Dermis microvascular lymphatic vessel endothelial cell (primary cell): Measurements from ENCODE around the gene FLYWCH2. TPM values are rescaled to one million over a fixed set of nuclear protein-coding genes. Genes with fewer than 3 reads are reported as not detected.
"Not testable (repeated sequence)": the region's sequence is repeated elsewhere in the genome, so short reads cannot be mapped to it uniquely, and the experiment has no call there.

Experiments
- DNase-seq, 2 donors: peaks; one replicate each; pipeline versions ENCODE4 v3.0.0 to v3.0.0-alpha.2; 2010; ENCODE audit warnings: low read depth in 2 of 2
- total RNA-seq: library from RNA; depleted of rRNA; stranded (reverse); fragments of >200 nt; gene quantifications from 2 replicates; pipeline ENCODE4 v1.2.1, GENCODE V29; 2014

Gene FLYWCH2
- total RNA-seq, 1 donor from 2014 or later: 31.5 TPM

- DNase-seq: no peak
Observed at GRCh38 chr16:2937170-2937569, 54.2 kb downstream of the FLYWCH2 start.

GRCh38 chr16:2938206-2938605 lies 55.2 kb downstream of the FLYWCH2 start:
- no peak for DNase-seq

- no peak for DNase-seq
Observed at GRCh38 chr16:2939968-2940367, 57.0 kb downstream of the FLYWCH2 start.

GRCh38 chr16:2942045-2942444 lies 59.0 kb downstream of the FLYWCH2 start:
- DNase-seq: no peak

GRCh38 chr16:2943716-2944115 lies 60.7 kb downstream of the FLYWCH2 start:
- DNase-seq: not testable (repeated sequence)

- no peak for DNase-seq
Observed at GRCh38 chr16:2946649-2947048, 63.6 kb downstream of the FLYWCH2 start.

Other genes starting within 250 kb of the FLYWCH2 start
- gene KCTD5, start 200.7 kb upstream of the FLYWCH2 start, total RNA-seq: 14.4 and 19.3 TPM in 2 replicates
- 0.13 and 0.25 TPM in 2 replicates for gene PRSS27, start 163.0 kb upstream of the FLYWCH2 start, total RNA-seq
- gene SRRM2, start 130.6 kb upstream of the FLYWCH2 start, total RNA-seq: 23.0 and 48.4 TPM in 2 replicates
- 224 and 321 TPM in 2 replicates for gene ELOB, start 105.9 kb upstream of the FLYWCH2 start, total RNA-seq
- not detected in 2 replicates for gene PRSS33, start 95.7 kb upstream of the FLYWCH2 start, total RNA-seq
- not detected in 2 replicates for gene PRSS41, start 84.7 kb upstream of the FLYWCH2 start, total RNA-seq
- 0.89 and 1.8 TPM in 2 replicates for gene PRSS21, start 66.0 kb upstream of the FLYWCH2 start, total RNA-seq
- gene ZG16B, start 52.9 kb upstream of the FLYWCH2 start, total RNA-seq: 0.13 TPM in 1 of 2 replicates, not detected in the other
- not detected in 2 replicates for gene PRSS22, start 25.0 kb upstream of the FLYWCH2 start, total RNA-seq
- gene FLYWCH1, start 28.7 kb downstream of the FLYWCH2 start, total RNA-seq: 19.0 and 26.6 TPM in 2 replicates
- gene KREMEN2, start 81.1 kb downstream of the FLYWCH2 start, total RNA-seq: not detected in 2 replicates
- 4.8 and 7.4 TPM in 2 replicates for gene PAQR4, start 86.1 kb downstream of the FLYWCH2 start, total RNA-seq
- gene PKMYT1, start 97.2 kb downstream of the FLYWCH2 start, total RNA-seq: 2.5 and 3.6 TPM in 2 replicates
- gene CLDN9, start 129.7 kb downstream of the FLYWCH2 start, total RNA-seq: not detected in 2 replicates
- not detected in 2 replicates for gene CLDN6, start 135.0 kb downstream of the FLYWCH2 start, total RNA-seq
- 39.8 and 50.3 TPM in 2 replicates for gene TNFRSF12A, start 137.2 kb downstream of the FLYWCH2 start, total RNA-seq
- gene HCFC1R1, start 140.7 kb downstream of the FLYWCH2 start, total RNA-seq: 3.1 and 4.4 TPM in 2 replicates
- 22.2 and 24.3 TPM in 2 replicates for gene THOC6, start 140.8 kb downstream of the FLYWCH2 start, total RNA-seq
- gene BICDL2, start 153.7 kb downstream of the FLYWCH2 start, total RNA-seq: not detected in 2 replicates
- gene MMP25, start 163.3 kb downstream of the FLYWCH2 start, total RNA-seq: under 0.01 and 0.13 TPM in 2 replicates
- gene IL32, start 182.4 kb downstream of the FLYWCH2 start, total RNA-seq: 52.0 and 53.5 TPM in 2 replicates
- gene ZSCAN10, start 216.1 kb downstream of the FLYWCH2 start, total RNA-seq: not detected in 2 replicates
- gene ZNF205, start 229.4 kb downstream of the FLYWCH2 start, total RNA-seq: 14.9 and 17.2 TPM in 2 replicates